HG03460 (cell line): ENCODE results near the gene FGF1.

Source experiments
- ATAC-seq: cut with Tn5 transposase; IDR thresholded peaks from one replicate; pipeline ENCODE4 v1.9.1; 2021; ENCODE audit not compliant: unreplicated experiment

The FGF1 gene

DNA sequence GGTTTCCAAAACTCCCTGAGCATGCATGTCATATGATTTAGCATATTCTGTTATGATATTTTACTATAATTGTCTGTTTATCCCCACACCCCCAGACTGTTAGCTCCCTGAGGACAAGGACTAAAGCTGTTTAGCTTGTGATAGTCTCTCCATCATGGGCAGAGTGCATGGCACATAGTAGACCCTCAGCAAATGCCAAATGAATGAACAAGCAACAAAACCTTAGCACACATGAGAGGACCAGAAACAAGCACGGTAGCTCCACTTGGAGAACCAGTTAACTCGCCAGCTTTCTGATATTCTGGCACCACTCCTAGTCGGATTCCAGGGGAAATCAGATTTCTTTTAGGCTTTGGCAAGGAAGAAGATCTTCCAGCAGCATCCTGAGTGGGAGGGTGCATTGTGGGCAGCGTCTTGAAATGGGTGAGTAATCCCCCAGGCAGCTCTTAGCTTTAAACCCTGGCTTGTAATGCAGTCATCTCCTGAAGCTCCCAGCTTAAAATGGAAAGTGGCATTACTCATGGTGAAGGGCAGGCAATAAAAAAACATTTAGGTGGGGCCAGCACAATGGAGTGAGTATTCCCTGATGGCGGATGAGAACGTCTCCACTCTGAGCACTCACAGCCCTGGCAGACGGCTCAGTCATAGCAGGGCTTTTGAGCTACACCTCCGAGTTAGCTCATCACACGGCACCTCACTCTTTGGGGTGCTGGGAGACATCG, 41.1 kb downstream of the FGF1 start:
- ATAC-seq, result no peak

DNA sequence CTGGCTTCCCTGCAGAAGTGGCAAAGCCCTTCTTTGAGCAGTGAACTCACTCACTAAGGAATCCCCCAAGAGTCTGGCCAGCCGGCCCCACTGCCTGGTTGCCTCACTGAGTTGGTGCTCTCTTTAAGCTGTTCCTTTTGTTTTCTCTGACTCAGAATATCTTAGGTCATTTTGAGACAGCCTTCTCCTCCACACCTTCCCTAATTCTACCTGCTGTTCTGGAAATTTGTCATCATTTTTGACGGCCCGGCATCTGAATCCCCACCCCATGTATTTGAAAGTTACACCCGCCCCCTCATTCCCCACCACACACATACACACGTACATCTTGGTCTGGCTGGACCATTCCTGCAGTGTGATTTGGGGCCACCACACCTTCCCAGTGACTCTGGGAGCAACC, 41.8 kb downstream of the FGF1 start:
- no peak for ATAC-seq

DNA sequence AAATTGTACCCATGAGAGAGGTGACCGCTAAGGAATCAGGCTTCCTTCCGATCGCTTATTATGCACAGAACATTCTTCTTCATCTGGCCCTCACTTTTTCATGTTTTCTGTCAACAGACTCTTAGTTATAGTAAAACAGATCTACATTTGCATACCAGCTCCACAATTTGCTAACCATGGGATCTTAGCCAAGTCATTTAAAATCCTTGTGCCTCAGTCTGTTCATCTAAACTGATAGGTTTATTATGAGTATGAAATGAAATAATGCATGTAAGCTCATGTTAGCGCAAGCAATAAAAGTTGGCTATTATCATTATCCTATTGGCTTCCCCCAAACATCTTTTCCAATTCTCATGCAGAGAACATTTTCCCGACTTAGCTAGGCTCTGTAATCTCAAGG, 42.3 kb downstream of the FGF1 start:
- no peak for ATAC-seq

DNA sequence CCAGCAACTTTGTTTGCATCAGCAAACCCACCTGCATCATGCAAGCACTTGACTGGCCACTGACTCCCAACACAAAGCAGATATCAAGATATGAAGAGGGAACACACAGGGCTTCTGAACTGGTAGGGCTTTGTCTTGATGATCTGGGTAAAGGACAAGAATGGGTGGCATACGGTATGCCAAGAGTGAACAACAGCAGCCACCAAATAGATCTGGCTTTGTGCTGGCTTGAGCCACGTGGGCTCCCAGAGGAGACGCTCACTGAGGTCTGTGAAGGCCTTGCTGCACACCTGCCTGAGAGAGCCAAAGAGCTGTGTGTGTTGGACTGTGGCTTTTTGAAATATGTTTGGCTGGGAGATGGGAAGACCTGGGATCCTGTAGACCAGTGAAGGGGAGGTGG, 43.5 kb downstream of the FGF1 start:
- no peak for ATAC-seq

DNA sequence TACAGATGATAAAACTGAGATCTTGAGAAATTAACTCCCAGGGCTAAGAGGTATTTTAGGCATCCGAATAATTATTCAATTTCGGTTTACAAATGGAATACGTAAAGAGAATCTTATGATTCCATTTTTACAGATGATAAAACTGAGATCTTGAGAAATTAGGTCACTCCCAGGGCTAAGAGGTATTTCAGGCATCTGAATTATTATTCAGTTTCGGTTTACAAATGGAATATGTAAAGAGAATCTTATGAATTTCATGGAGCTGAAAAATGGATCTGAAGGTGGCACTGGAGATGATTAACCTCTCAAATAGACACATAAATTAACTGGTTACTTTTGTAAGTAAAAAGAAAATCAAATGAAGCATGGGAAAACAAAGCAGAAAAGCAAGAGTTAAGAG, 44.2 kb downstream of the FGF1 start:
- ATAC-seq, result no peak

DNA sequence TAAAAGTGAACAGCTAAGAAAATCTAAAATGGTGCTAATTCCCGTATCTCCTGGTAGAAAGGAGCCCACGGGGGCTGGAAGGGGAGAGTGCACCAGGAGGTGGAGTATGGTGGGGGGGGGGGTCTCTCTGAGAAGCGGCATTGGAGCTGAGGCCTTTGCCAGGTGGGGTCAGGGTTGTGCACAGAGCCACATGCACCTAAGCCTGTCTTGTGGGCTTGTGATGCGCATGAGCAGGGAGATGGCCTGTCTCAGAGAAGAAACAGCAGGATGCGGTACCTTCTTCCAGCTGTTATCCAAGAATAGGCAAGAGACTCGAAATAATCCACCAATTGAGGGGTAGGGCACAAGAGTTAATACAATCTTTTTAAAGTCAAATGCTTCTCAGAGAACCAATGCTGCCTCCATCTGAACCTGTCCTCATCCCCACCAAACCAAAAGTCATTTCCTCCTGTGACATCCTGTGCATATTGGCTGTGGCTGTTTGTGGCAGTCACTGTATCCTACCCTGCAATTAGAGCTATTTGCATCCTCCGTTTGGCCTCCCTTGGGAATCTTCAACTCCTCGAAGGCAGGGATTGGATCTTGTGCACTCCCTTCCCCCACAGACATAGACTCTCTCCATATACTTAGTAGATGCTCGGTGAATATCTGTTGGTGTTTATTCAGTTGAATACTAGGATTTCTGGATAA, 45.4 kb downstream of the FGF1 start:
- ATAC-seq, result no peak

DNA sequence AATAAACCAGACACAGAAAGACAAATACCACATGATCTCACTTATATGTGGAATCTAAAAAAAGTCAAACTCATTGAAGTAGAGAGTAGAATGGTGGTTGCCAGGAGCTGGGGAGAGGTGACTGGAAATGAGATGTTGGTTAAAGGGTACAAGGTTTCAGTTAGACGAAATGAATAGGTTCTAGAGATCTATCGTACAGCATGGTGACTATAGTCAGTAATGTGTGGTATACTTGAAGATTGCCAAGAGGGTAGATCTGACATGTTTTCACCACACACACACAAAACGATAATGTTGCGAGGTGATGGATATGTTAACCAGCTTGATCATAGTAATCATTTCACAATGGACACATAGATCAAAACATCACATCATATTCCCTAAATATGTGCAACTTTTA, 46.4 kb downstream of the FGF1 start:
- no peak for ATAC-seq

DNA sequence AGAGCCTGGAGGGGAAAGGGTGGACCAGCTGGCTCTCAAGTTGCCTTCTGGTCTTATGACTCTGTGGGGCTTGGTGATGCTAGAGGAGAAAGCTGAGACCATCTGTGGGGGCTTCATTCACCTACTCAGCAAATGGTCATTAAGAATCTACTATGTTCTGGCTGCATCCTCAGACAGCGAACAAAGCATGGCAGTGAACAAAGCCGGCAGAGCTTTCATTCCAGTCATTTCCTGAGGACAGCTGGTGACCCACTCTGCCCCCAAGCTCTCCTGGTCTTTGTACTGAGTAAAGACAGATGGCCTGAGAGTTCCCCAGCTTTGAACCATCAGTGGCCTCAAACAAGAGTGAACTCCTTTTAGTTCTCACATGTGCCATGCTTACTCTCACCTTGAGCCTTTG, 48.0 kb downstream of the FGF1 start:
- no peak for ATAC-seq

DNA sequence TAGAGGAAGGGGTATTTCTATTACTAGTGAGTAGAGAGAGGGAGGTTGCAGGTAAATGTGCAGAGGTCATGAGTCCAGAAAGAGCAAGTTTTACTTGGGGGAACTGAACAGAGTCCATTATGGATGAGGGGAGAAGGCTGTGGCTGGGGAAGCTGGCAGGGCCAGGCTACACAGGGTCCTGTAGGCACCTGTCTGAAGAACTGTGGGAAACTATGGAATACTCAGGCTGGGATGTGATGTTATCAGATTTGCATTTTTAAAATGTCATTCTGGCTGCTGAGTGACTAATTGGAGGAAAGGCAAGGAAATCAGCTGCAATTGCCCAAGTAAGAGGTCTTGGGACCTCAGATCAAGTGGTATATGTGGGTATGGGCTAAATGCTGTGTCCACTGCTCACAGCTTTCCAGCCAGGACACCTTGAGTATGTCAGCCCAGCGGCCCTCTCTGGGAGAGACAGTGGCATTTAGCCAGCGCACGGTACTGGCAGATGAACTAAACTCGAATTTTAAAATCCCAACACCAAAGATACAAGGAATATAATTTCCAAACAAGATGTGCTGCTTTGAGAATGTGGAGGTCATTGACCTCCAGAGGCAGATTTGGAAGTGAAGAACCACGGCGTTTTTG, 49.1 kb downstream of the FGF1 start:
- no peak for ATAC-seq

DNA sequence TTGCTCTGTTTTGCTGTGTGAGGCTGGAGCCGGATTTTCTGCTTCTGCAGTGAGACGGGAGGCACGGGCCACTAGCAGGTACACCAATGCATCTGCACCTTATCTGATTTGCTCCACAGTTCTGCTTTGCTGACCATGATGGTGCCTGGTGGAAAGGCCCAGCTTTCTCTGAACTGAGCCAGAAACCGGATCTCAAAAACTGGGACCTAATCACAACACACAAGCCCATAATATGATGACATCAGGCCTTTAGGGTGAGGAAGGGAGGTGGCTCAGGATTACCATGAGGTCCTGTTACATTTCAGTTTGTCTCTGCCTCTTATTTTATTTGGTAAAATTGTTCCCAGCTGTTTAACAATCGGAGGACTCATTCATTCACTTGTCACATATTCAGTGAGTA, 49.8 kb downstream of the FGF1 start:
- ATAC-seq, result no peak

DNA sequence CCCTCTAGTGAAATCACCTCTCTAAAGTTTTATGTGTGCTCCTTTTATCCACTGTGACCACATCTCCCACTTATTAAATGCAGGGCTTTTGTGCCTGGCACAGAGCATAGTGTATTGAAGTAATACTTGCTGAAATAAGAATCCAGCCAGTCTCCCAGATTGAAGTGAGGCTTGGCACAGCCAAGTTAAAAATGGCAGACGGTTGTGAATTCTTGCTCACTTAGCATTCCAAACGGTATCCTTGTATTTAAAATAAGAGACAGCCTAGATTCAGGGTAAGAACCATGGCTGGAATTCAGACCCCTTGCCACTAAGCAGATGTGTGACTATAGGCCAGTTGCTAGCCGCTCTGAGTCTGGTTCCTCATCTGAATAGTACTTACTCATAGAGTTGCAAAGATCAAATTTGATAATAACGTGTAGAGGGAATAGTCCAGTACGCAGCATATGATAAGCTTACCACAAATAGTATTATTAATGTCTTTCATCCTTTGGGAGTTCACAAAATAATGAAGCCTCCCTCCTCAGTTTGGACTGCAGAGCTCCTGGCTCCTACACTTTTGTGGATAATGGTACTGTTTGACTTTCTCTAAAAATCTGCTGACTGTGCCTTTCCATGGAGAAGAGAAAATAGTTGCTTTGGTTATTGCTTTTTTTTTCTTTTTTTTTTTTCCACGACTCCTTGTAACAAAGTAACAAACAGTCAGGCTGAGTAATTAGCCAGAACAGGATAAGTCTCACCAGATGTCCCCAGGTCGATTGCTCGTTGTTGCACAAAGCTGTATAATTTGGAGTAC, 51.5 kb downstream of the FGF1 start:
- no peak for ATAC-seq

DNA sequence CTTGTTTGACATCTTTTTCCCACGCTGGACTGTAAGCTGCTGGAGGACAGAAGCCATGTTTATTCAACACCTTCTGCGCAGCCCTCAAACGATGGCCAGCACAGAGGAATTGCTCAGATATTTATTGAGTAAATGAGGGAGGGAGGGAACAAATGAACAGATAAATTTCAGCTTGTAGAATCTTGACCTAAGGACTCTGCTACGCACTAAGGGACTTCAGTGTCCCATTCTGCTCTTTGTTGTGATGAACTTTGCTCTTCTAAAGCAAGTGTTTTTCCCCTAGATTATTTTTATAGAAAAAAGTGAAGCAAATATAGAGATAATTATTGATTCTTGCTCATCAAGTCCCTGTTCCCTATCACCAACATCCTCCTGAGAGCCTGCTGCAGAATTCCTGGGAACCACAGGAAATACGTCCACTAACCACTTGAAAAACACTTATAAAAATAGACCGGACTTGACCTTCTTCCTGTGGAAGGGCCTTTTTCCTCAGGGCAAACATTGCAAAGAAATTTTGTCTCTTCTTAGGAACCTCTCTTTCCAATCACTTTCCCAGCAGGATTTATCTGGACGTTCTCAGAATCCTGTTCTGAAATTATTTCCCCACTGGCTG, 54.9 kb downstream of the FGF1 start:
- ATAC-seq, result no peak

DNA sequence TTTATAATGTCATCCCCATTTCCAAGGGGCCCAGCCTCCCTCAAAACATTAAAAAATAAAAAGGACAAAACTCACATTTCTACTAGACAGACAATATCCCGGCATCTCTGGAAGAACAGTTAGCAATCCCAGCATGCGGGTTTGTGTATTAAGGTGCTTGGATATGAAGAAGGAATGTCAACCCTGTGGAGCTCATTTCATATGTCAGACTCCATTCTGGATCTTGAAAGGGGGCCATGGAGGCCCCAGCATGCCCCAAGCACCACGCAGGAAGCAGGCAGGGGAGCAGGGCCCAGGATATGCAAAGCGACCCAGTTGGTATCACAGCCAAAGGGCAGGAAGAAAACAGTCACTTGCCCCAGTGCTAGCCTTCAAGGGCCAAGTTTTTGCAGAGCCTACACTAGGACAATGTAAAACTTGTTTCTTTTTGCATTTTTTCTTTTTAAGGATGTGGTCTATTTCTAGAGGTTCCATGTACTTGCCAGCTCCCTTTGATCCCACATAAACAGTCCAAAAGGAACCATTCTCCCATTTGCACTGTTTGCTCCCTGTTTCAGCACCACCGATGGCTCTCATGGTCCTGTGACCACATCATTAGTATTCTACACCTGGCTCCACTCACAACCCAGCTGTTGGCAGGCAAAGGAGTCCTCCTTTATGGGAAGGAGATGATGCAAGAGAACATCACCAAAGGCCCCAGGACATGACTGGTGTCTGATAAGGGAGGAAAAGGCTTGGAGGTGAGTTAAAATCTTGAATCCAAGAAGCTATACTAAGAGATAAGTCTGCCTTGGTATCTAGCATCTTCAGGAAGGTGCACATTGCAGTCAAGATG, 58.3 kb downstream of the FGF1 start:
- ATAC-seq, result no peak

DNA sequence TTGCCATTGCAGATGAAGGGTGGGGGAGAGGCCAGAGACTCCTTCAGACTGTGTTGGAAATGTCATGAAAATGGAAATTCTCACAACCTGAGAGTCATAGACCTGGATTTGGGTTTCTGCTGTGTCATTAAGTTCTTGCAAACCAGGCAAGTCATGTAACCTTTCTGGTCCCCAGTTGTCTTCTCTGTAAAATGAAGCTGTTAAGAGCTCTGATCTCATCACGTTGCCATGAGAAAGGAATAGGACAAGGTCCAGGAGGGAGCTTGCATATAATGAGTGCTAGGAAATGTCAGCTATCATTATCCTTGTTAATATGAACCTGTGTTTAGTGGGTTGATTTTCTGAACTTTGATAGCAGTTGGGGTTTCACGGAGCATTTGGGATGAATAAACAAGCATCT, 59.1 kb downstream of the FGF1 start:
- ATAC-seq, result no peak

DNA sequence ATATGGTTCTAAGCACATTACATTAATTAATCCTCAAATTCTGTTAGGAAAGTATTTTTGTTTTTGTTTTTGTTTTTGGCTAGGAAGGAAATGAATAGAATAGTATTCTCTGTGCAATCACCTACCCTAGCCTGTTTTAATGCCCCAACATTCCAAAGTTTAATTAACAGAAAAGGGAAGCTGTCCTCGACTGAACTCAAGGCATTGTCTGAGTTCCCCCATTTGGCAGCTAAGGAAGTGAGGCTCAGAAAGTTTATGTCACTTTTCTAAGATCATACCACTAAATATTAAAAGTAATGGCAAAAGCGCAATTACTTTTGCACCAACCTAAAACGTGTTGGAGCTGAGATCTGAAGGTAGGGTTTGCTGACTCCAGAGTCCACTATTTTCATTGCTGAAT, 59.8 kb downstream of the FGF1 start:
- no peak for ATAC-seq

DNA sequence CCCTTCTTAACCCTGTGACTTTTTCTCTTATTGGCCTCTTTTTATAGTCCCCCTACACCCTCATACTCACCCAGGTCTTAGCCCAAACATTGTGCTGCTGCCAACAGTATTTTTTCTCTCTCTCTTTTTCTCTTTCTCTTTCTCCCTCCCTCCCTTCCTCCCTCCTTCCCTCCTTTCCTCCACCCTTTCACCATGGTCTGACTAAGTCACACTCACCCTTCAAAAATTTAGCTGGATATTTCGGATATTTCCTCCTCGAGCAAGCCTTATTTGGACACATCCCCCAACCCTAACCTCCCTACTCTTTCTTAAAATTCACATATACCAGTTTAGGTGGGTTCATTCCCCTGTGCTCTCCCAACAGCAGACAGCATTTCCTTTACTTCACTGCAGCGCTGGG, 64.7 kb downstream of the FGF1 start:
- ATAC-seq, result no peak

DNA sequence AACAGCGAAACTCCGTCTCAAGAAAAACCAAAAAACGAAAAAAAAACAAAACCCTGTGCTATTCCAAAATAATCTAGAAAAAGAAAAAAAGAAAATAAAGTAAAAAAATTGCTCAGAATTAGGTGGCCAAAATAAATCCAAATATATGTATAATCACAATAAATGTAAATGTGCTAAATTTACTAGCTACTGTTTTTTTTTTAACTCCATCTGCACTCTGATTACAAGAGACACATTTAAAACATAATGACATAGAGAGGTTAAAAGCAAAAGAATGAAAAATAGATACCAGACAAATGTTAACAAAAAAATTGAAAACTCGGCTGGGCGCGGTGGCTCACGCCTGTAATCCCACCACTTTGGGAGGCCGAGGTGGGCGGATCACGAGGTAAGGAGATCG, 66.1 kb downstream of the FGF1 start:
- no peak for ATAC-seq

DNA sequence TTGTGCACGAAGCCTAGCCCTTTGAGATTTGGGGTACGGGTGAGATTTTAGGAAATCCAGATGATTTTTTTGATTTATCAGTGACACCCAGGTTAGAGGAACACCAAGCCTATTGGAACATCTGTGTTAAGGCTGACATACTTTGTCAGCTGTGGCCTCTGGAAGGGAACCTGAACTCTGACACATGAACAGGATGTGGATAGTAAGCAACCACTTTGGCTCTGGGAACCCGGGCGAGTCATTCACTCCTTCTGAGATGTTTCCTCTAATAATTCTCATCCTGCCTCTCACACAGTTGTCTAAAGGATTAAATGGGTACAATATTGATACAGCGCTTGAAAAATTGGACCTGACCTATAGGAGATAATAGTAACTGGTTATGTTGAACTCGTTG, 67.8 kb downstream of the FGF1 start:
- no peak for ATAC-seq

DNA sequence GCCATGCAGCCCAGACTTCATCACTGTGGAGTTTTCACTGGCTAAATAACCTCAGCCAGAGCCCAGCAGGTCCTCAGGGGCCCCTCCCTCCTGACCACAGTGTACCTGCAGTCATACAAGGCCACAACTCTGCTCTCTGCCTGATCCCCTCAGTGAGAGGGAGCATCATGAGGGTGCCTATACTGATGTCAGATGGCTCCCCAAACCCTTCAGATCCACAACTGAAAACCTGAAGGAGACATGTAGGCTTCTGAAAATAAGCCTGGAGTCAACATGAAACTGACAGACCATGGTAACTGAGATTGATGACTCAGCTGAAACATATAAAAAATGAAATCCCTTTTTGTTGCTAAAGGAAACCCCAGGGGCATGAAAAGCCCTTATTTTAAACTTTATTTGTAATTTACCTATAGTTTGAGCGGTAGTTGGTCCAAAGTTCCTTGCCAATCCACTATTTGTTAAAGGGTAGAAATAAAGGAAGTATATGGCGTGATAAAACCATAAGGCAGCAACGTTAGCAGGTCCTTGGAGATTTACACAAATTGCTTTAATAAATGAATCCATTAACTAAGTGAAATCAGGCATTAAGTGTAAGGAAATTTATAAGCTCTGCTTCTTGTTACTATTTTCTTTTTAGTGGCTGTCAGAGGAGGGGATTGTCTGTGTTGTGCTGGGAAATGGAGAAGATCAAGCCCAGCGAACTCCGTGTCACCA, 68.3 kb downstream of the FGF1 start:
- ATAC-seq, result no peak

DNA sequence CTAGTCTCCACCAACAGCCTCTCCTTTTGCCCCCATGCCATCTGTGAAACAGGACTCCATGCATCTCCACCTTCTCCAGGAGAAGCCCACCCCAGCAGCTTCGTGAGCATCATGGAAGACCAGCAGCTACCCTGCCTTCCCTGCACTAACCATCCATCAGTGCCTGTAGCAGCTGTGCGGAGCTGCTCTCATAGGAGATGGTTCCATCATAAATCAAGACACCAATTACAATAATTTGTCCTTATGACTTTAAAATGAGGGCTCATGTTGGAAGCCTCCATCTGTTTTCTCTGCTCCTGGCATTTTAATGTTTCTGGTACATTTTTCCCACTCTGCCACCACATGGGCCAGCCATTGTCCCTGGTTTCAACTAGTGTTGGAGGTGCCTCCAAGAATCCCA, 69.9 kb downstream of the FGF1 start:
- no peak for ATAC-seq
